HG03354 (cell line): ENCODE data around the gene ICA1.

Source experiments
- ATAC-seq: cut with Tn5 transposase; IDR thresholded peaks from one replicate; pipeline ENCODE4 v1.9.1; 2021; ENCODE audit warnings: mild to moderate bottlenecking; ENCODE audit not compliant: unreplicated experiment, poor library complexity, severe bottlenecking

Gene ICA1

GRCh38 chr7:8169171-8169570 is 92.8 kb downstream of the ICA1 start:
- no peak for ATAC-seq

GRCh38 chr7:8168336-8168735 is 93.6 kb downstream of the ICA1 start:
- ATAC-seq = no peak

GRCh38 chr7:8165150-8165549 is 96.8 kb downstream of the ICA1 start:
- no peak for ATAC-seq

DNA sequence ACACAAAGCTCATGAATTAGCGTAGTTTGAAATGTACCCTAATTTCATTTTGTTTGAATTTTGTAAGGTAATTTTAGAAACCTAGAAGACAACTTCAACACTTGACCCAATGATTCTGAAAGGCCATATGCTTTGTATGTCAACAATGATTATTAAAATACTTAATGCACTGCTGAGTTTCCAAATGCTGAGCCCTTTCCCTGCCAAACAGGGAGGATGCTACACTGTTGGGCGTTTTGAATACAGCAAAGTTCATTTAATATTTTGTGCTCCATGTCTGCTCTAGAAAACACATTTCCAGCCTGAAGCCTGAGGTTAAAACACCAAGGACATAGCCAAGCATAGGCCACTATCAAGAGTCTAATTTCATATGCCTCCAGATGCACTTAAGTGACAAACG is 99.8 kb downstream of the ICA1 start:
- no peak for ATAC-seq

GRCh38 chr7:8161364-8161828 is 100.6 kb downstream of the ICA1 start:
- no peak for ATAC-seq

DNA sequence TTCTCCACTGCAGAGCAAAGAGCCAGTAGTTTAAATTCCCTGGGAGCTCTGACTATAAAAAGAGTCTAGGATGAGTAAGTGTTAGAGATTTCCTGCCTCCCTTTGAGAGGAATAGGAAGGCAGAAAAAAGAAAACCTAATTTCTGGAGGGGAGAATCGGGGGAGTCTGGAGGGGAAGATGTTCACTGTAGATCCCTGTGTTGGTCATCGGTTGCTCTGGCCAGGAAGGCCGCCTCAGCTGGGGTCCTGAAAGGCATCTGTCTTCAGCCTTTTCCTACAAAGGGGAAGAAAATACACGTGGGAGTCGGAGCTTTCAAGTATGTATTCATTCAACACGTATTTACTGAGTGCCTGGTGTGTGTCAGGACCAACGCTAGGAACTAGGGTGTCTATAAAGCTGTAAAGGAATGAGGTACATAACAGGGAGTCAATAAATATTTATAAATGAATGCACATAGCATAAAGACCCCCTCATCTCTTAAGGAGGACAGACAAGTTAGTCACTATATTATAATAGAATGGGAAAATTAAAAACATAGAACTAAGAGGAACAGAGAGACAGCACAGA is 101.1 kb downstream of the ICA1 start:
- ATAC-seq = no peak

GRCh38 chr7:8160250-8160649 is 101.7 kb downstream of the ICA1 start:
- ATAC-seq = no peak

- ATAC-seq = no peak
Measured at GRCh38 chr7:8159595-8159994, 102.4 kb downstream of the ICA1 start.

DNA sequence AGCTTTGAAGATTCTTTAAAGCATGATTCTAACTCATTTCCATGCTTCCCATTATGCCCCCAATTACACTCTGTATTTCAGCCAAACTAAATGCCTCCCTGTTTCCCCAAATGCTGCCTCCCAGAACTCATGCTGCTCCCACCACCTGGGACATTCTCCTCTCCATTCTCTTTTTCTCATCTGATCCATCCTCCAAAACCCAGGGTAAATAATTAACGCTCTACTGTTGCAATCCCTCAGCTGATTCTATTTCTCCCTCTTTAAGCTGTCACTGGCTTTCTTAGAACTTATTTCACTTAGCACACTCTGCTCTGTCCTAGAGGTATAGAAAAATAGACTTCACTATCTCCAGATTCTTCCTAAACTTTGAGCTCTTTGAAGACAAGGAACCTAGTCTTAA is 104.7 kb downstream of the ICA1 start:
- ATAC-seq = no peak

GRCh38 chr7:8155836-8156235 is 106.1 kb downstream of the ICA1 start:
- no peak for ATAC-seq

GRCh38 chr7:8154272-8154671 is 107.7 kb downstream of the ICA1 start:
- ATAC-seq = no peak

- ATAC-seq = no peak
Measured at GRCh38 chr7:8152489-8153192, 109.3 kb downstream of the ICA1 start.

DNA sequence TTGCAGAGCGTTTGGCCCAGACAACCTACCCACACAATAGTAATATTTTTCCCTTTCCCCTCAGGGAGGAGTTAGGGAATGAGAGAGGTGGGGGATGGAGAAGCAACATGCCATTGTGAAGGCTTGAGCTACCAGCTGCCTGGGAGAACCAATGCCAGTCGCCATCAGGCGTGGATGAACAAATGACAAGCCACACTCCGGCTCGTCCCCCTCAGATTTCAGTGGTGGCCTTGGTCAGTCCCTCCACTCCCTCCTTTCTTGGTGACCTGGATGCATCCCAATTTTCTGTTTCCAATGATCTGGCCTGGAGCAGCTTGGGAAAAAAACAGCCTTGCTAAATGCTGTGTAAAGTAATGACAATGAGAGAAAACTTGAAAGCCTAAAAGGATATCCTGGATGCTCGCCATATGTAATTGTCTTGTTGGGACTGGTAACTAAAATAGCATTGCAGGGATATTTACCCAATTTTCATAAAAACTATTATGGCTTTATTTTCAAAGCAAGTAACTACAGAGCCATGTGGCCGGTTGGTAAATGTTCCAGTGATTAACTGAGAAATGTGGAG is 110.7 kb downstream of the ICA1 start:
- ATAC-seq = no peak

DNA sequence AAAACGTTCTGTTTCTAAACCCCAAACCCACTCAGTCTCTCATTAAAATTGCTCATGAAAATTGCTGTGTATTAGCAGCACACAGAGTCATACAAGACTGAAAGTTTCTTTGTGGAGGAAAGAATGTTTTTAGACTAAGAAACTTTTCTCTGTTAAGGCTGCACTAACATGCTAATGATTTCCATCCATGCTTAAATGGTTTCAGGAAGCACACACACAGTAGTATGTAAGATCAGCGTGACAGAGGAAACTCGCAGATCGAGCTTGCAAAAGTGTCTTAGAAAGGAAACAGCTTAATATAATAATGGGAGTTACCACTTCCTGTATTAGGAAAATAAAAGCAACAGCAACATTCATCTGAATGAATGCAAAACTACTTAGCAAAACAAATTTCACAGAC is 112.7 kb downstream of the ICA1 start:
- peak; percentile 77 for ATAC-seq

- ATAC-seq = no peak
Measured at GRCh38 chr7:8147760-8148463, 114.1 kb downstream of the ICA1 start.

DNA sequence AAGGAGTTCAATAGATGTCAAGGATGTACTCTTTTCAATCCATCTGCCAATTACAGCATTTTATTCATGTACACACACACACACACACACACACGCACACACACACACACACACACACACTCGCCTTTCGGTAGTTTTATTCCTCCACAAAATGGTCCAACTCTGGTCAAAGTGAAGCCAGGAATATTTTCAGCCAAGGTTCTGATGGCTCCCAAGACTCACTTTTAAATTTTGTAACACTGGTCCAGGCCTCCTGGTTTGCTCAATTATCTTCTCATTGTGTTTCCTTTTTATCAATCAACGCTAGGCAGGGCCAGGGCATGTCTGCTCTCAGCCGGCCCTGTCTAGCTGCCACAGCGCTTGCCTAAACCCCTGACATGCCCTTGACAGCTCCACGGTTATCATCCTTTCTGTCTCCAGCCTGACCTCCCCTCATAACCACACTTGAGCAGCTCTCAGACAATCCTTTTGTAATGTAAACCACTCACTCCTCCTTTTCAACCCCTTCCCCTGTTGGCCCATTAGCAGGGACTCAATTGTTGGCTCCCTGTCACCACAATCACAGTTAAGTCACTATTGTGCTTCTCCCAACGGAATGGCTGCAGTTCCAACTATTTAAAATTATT is 115.1 kb downstream of the ICA1 start:
- no peak for ATAC-seq

GRCh38 chr7:8146106-8146787 is 115.7 kb downstream of the ICA1 start:
- no peak for ATAC-seq

GRCh38 chr7:8144856-8145255 is 117.1 kb downstream of the ICA1 start:
- ATAC-seq = no peak

GRCh38 chr7:8143151-8143874 is 118.7 kb downstream of the ICA1 start:
- ATAC-seq = no peak
